ENCODE measurements around the gene THRAP3. TPM values are rescaled to one million over a fixed set of nuclear protein-coding genes. Genes with fewer than 3 reads are reported as not detected.
A peak's percentile ranks its signal among the peaks of the same experiment; 100 is the strongest.

The THRAP3 gene
- total RNA-seq, 2 experiments from 2014 or later: 125 to 130 TPM

DNA sequence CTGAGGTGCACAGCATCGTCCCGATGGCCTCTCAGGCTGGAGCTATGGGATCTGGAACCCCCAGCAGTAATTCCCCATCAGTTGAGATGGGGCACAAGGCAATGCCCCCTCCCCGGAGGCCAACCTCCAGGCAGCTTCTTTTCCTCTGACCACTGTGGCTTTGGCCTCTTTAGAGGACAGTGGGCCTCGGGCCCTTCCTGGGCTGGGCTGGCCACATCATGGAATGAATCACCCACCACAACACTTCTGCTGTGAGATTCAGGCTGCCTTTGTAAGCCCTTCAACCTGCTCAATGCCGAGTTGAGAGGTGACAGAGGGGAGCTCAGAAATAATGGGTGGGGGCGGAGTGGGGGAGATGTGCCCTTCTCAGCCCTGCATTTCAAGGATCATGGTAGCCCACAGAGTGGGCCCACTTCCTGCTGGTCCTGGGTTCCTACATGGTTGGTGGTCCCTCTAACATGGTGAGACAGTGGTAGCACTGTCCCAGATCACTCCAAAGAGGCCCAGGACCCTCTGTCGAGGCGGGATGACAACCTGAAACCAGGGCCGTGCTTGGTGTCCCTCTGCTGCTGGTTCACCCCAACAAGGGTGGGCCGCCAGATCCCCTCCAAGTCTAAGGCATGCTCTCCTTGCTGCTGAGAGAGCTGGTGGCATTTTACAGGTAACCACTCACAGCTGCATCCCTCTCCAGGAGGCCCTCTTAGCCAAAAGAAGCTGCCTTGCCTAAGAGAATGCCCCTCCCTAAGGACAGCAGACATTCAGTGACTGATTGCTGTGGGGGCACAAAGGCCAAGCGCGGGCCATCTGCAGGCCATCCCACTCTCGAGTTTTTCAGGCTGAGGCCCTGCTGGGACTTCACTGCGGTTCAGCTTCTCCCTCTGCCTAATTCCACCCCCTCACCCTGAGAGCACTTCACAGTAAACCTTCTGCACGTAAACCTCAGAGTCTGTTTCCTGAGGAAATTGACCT is 129.0 kb downstream of the THRAP3 start:
- H3K4me1 Mint-ChIP-seq: peaks cover 28% of the 10 kb centered on the region
- H3K36me3 Mint-ChIP-seq: peaks cover 31% of the 10 kb centered on the region
- H3K4me3 Mint-ChIP-seq: no peak overlapping the region
- ATAC-seq (ENCODE audit: low read depth) (no peak), DNase-seq (no peak)
- POLR2A ChIA-PET: interaction anchor here (0.9 to 1.4 kb wide), 2 partner anchors 10 to 32 kb away, joined by 3 to 4 read pairs; no protein-coding TSS in a partner anchor
- no peaks in the 10 kb centered on the region for H3K27me3 Mint-ChIP-seq
- peak overlapping the region; percentile 48 for H3K27ac Mint-ChIP-seq
- H3K9me3 Mint-ChIP-seq: no peaks in the 10 kb centered on the region

DNA sequence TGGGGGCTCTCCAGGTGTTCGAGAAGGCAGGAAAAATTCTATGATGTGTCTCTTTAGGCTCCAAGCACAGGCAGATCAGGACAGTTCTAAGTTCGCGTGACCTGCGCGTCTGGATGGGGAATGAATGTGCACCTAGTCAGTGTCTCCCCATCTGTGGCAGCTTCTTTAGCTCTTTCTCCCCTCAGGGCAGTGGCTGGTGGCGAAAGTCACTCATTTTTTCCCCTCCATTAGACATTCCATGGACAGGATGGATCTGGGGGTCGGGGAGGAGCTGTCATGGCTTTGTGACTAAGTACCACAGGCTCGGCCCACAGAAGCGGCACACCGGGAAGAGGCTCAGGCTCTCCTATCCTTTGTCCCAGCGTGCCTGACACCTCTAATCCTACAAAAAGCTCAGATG is 130.2 kb downstream of the THRAP3 start:
- peaks cover 28% of the 10 kb centered on the region for H3K36me3 Mint-ChIP-seq
- H3K27me3 Mint-ChIP-seq: no peaks in the 10 kb centered on the region
- no peak overlapping the region for H3K4me3 Mint-ChIP-seq
- H3K27ac Mint-ChIP-seq: no peak overlapping the region
- ATAC-seq (ENCODE audit: low read depth): no peak
- DNase-seq: no peak
- H3K9me3 Mint-ChIP-seq: no peaks in the 10 kb centered on the region
- POLR2A ChIA-PET: interaction anchor here (1.3 kb wide), 1 partner anchor 12 kb away, joined by 3 read pairs; no protein-coding TSS in a partner anchor
- peaks cover 30% of the 10 kb centered on the region for H3K4me1 Mint-ChIP-seq

Other genes with a start within 250 kb of the THRAP3 start
- not detected for gene TEKT2, start 140.3 kb upstream of the THRAP3 start, total RNA-seq
- gene ADPRS, start 135.6 kb upstream of the THRAP3 start, total RNA-seq: 10 to 100 TPM; 30.7 to 32.7 TPM
- gene COL8A2, start 99.2 kb upstream of the THRAP3 start, total RNA-seq: under 1 TPM; 0.17 to 0.19 TPM
- 10 to 100 TPM; 51.7 to 52.5 TPM for gene TRAPPC3, start 75.0 kb upstream of the THRAP3 start, total RNA-seq
- gene MAP7D1, start 68.3 kb upstream of the THRAP3 start, total RNA-seq: 100 to 1,000 TPM; 234 to 237 TPM
- gene SH3D21, start 81.9 kb downstream of the THRAP3 start, total RNA-seq: 10 to 100 TPM; 24.9 to 26.5 TPM
- 10 to 100 TPM; 11.6 to 14.1 TPM for gene EVA1B, start 99.2 kb downstream of the THRAP3 start, total RNA-seq
- 10 to 100 TPM; 59.5 to 64.7 TPM for gene STK40, start 161.5 kb downstream of the THRAP3 start, total RNA-seq
- gene LSM10, start 173.5 kb downstream of the THRAP3 start, total RNA-seq: 10 to 100 TPM; 44.1 to 45.1 TPM
- 1 to 10 TPM; 1.1 to 1.8 TPM for gene OSCP1, start 226.0 kb downstream of the THRAP3 start, total RNA-seq
- 10 to 100 TPM; 84.9 to 86.1 TPM for gene MRPS15, start 239.9 kb downstream of the THRAP3 start, total RNA-seq

Data from activated naive CD8-positive, alpha-beta T cell treated with anti-CD3 and anti-CD28 coated beads, Interleukin-2, amount 10 ng/mL, durations not matched to agents 7 days and 5 days (primary cell).